HG03520 (cell line): Measurements from ENCODE around the gene ZMAT5.

Source experiments
- ATAC-seq: cut with Tn5 transposase; IDR thresholded peaks from one replicate; pipeline ENCODE4 v1.9.1; 2021; ENCODE audit warnings: mild to moderate bottlenecking, moderate library complexity; ENCODE audit not compliant: unreplicated experiment

The ZMAT5 gene

GRCh38 chr22:29692327-29692640, 74.5 kb downstream of the ZMAT5 start:
- no peak for ATAC-seq

DNA sequence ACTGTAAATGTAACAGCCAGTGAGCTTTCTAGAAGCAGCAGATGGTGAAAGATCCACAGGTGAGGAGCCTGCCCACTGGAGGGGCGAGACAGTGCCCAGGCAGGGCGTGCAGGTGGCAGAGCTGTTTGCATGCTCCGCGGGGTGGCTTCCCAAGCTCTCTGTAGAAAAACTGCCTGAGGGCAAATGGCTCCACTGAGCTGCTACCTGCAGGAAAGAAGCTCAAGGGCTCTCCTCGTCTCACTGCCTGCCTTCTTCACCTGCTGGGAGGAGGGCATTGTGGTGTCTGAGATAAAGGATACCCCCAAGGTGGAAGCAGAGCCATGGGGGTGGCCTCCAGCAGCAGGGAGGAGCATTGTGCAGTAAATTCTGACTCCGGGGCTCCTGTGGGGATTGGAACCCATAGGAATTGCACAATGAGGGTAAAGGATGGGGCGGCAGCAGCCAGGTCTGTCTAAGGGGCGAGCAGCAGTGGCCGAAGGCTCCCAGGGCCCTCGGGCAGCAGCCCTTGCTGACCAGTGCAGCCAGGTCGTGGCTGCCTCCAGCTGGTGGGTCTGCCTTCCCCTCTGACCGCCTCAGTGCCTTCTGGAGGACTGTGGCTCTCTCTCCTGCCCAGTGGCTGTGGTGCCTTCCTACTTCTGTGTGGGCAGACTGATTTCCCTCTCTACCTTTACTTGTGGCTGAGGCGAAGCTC, 75.0 kb downstream of the ZMAT5 start:
- no peak for ATAC-seq

DNA sequence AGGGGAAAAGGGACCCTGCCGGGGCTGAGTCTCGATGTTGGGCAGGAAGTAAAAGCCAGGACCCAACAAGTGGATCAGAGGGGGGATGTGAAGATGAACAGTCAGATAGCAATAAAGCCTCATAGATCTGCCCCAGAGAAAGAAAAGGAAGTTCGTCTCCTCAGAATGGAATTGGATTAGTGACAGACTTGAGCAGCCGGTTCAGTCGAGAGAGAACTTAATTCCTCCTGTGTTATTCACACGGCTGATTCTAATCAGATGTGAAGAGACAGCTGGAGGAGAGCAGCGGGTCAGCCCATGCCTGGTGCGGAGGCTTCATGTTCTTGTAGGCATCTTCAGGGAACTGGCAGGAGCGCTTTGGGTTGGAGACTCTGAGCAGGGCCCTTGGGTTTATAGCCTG, 76.3 kb downstream of the ZMAT5 start:
- ATAC-seq: no peak

- ATAC-seq: no peak
Observed at GRCh38 chr22:29689880-29690213, 77.0 kb downstream of the ZMAT5 start.

GRCh38 chr22:29689206-29689879, 77.5 kb downstream of the ZMAT5 start:
- no peak for ATAC-seq

DNA sequence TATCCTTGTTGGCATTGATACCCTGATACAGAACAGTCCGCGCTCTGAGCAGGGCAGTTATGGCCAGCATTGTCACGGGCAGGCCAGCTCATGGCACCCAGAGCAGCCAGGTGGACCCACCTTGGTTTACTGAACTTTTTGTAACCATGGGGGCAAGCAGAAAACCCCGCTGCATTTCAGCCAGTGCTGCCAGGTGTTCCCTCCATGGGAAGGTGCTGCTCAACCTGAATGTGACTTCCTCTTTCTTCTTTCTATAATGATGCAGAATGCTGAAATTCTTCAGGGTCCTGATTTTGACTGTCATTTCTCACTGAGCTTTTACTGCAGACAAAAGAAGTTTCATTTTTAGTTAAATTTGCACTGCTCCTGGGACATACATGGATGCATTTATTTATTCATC, 82.6 kb downstream of the ZMAT5 start:
- no peak for ATAC-seq

- ATAC-seq: no peak
Observed at GRCh38 chr22:29683536-29683935, 83.3 kb downstream of the ZMAT5 start.
